ENCODE results near the gene ZNF396. TPM values are rescaled to one million over a fixed set of nuclear protein-coding genes. Genes with fewer than 3 reads are reported as not detected.

ZNF396 gene
- total RNA-seq, 1 donor from 2014 or later: 0.48 TPM

DNA sequence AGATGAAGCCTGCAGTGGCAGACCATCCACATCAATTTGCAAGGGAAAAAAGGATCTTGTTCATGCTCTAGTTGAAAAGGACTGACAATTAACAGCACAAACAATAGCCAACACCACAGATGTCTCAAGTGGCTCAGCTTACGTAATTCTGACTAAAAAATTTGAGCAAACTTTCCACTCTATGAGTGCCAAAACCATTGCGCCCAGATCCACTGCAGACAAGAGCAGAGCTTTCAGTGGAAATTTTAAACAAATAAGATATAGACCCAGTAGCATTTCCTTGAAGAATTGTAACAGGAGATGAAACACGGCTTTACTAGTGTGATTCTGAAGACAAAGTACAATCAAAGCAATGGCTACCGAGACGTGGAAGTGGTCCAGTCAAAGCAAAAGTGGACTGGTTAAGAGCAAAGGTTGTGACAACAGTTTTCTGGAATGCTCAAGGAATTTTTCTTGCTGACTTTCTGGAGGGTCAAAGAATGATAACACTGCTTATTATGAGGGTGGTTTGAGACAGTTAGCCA lies 12.0 kb upstream of the ZNF396 start:
- ATAC-seq (ENCODE audit: poor library complexity) (peak; percentile 81), DNase-seq (no peak)
- intact Hi-C loops (cut with DNase I): no loop called here

GRCh38 chr18:35387152-35387571 lies 10.0 kb upstream of the ZNF396 start:
- intact Hi-C loops (cut with DNase I): no loop called here
- DNase-seq: no peak
- no peak for ATAC-seq (ENCODE audit: poor library complexity)

DNA sequence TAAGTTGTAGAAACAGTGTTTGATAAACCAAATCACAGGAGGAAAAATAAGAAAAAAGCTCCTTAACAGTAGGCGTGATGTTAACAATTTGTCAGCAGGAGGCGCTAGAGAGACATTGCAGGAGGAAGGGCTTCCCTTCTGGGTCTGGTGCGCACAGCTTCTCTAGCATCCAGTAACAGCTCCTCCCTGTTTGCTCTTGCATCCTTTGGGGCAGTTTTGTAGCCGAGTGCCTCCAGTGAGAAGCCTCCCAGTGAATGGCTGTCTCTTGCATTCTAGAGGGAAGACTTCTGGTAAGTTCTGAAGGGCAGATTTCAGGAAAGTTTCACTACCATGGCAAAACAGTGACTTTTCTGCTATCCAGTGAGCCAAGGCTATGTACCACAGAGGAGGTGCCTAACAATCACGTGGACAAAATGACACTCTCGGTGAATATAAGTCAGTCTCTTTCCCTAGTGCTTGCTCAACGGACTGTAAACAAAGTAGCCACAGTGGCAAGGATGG lies 9.5 kb upstream of the ZNF396 start:
- intact Hi-C loops (cut with DNase I): no loop called here
- DNase-seq: peak; percentile 65
- peak; percentile 80 for ATAC-seq (ENCODE audit: poor library complexity)

DNA sequence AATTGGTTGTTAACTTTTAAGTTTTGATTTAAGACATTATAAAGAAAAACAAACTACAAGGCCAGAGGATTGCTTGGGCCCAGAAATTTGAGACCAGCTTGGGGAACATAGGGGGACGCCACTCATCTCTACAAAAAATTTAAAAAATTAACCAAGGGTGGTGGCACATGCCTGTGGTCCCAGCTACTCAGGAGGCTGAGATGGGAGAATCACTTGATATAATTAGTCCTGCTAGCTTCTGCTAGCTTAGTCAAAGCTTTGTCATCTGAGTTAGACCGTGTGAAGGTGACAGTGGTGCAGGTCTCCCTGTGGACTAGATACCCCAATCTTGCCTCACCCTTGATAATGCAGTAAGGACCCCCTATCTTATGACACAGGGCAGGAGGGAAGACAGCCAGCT lies 6.0 kb upstream of the ZNF396 start:
- ATAC-seq (ENCODE audit: poor library complexity): no peak
- intact Hi-C loops (cut with DNase I): no loop called here
- DNase-seq: no peak

GRCh38 chr18:35379421-35379820 lies 2.3 kb upstream of the ZNF396 start:
- intact Hi-C loops (cut with DNase I): no loop called here
- ATAC-seq (ENCODE audit: poor library complexity): no peak

GRCh38 chr18:35378574-35378896 lies 1.4 kb upstream of the ZNF396 start:
- ATAC-seq (ENCODE audit: poor library complexity) (no peak), DNase-seq (no peak)
- intact Hi-C loops (cut with DNase I): no loop called here

More at GRCh38 chr18:35379421-35379820, 2.3 kb upstream of the ZNF396 start:
- DNase-seq: no peak

GRCh38 chr18:35377875-35378573 lies 887 bp upstream of the ZNF396 start:
- ATAC-seq (ENCODE audit: poor library complexity) (no peak), DNase-seq (no peak)
- intact Hi-C loops (cut with DNase I): no loop called here

DNA sequence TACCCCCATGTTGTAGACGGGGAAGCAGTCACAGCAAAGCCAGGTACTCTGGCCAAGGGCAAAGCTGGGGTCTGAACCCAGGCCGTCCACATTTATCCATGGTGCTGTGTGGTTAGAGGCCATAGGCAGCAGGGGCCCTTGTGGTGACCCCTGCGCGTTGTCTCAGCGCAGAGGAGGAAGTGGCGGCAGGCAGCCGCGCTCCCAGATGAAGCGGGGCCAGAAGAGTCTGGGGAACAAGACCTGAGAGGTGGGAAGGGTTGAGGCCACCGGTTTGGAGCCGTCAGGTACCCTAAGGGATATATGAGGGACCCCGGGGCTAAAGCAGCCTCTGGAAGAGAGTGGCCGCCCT lies 770 bp downstream of the ZNF396 start:
- DNase-seq (peak; percentile 55), ATAC-seq (ENCODE audit: poor library complexity) (peak; percentile 56)
- intact Hi-C loops (cut with DNase I): no loop called here

GRCh38 chr18:35374708-35375107 lies 2.4 kb downstream of the ZNF396 start:
- no peak for ATAC-seq (ENCODE audit: poor library complexity)
- intact Hi-C loops (cut with DNase I): no loop called here
- DNase-seq: no peak

DNA sequence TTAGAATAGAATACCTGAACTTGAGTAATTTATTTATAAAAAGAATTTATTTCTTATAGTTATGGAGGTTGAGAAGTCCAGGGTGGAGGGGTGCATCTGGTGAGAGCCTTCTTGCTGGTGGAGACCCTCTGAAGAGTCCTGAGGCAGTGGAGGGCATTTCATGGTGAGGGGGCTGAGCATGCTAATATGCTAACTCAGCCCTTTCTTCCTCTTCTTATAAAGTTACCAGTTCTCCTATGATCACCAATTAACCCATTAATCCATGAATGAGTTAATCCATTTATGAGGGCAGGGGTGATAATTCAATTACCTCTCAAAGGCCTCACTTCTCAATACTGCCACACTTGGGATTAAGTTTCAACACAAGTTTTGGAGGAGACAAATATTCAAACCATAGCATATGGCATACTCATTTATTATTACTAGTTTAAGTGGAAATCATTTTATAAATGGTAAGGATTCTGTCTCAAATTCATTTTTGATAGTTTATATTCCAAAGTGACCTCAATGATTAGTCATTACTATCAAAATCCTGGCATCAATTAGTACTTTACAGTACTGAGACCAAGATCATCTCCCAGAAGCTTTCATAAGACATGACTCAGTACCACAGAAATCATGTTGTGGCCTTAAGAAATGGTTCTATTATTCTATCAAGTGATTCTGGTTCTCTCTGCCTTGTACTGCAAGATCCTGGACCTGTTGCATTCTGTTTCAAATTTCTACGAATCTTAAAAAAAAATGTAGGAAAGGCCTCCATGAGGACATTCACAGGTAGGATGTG lies 5.5 kb downstream of the ZNF396 start:
- ATAC-seq (ENCODE audit: poor library complexity): no peak
- no peak for DNase-seq
- intact Hi-C loops (cut with DNase I): no loop called here

DNA sequence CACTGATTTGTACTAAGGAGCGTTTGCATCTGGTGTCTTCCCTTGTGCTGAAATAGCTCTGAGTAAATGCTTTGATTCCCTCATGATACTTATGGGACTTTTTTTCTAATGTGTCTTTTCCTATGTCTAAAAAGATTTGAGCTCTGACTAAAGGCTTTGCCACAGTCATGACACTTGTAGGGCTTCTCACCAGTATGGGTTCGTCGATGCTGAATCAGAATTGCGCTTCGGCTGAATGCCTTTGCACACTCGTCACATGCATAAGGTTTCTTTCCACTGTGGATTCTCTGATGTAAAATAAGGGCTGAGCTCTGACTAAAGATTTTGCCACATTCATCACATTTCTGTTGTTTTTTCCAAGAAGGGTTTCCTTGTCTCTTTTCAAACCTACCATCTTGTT lies 8.0 kb downstream of the ZNF396 start:
- intact Hi-C loops (cut with DNase I): no loop called here
- ATAC-seq (ENCODE audit: poor library complexity) (no peak), DNase-seq (no peak)

GRCh38 chr18:35368595-35368994 lies 8.5 kb downstream of the ZNF396 start:
- no peak for DNase-seq
- intact Hi-C loops (cut with DNase I): no loop called here
- no peak for ATAC-seq (ENCODE audit: poor library complexity)

DNA sequence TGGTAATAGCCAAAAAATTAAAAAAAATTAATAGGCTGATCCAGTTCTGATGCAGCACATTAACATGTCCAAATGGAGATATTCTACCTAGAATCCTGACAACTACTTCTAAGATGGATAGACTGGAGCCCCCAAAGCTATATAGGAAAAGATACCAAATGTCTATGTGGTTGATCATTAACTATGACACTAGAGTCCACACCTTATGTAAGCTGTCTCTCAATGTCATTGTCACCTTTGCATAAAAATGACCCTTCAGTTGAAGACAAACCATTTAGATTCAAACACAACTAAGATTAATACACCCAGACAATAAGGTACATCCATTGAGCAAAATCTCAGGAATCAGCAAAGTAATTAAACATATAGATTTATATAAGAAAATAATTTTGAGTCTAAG lies 14.6 kb downstream of the ZNF396 start:
- DNase-seq: no peak
- intact Hi-C loops (cut with DNase I): no loop called here
- no peak for ATAC-seq (ENCODE audit: poor library complexity)

DNA sequence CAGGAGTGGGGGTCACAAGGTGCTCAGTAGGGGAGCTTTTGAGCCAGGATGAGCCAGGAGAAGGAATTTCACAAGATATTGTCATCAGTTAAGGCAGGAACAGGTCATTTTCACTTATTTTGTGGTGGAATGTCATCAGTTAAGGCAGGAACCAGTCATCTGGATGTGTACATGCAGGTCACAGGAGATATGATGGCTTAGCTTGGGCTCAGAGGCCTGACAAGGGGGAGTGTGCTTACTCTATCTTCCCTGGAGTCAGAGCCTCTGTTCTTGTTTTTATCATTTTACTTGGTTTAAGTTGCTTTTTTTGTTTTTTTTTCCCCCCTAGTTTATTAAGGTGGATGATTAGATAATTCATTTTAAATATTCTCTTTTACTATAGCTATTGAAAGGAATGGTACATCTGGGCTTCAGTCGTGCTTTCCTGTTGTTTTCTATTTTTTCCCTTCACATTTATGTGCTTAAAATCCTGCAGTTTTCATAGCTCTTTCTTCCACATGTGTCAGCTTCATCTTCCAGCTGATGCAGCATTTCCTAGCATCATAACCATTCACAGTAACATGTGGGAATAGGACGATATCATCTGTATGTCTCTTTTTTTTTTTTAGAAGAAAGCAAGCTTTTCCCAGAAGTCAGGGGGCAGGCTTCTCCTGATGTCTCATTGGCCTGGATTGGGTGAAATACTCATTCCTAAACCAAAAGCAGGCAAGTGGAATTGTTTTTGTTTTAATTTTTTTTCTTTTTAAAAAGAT lies 15.4 kb downstream of the ZNF396 start:
- DNase-seq: no peak
- ATAC-seq (ENCODE audit: poor library complexity): no peak
- intact Hi-C loops (cut with DNase I): no loop called here

DNA sequence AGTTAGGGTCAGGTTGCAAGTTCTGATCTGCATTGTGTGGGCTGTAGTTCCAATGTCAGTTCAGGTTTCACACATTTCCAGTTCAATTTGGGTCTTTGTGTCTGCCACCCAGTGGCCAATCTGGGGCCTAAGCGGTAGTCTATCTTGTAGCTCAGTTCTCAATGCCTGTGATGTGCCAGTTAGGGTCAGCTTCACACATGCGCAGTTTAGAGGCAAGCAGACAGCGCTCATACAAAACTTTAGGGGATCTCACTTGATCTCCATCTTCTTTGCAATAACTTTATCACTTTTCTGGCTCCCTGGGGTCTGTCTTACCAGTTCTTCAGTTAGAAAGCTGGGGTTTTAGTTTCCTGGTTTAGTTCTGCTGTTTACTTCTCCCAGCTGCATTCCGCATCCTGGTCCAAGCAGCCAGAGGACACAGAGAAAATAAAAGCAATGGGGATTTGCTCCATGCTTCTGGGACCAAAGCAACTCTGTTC lies 22.0 kb downstream of the ZNF396 start:
- DNase-seq: peak; percentile 75
- peak; percentile 99 for ATAC-seq (ENCODE audit: poor library complexity)
- intact Hi-C loops (cut with DNase I): loop anchor here (10.0 kb wide), 1 partner anchor 350 kb away; no protein-coding TSS in a partner anchor

DNA sequence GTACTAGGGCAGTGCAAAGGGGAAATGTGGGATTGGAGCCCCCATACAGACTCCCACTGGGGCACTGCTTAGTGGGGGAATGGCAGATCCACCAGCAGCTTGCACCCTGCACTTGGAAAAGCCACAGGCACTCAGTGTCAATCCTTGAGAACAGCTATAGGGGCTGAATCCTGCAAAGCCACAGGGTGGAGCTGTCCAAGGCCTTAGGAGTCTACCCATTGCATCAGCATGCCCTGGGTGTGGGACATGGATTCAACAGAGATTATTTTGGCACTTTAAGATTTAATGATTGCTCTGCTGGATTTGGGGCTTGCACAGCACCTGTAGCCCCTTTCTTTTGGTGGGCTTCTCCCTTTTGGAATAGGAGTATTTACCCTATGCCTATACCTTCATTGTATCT lies 24.4 kb downstream of the ZNF396 start:
- intact Hi-C loops (cut with DNase I): loop anchor here (10.0 kb wide), 1 partner anchor 348 kb away; no protein-coding TSS in a partner anchor
- no peak for ATAC-seq (ENCODE audit: poor library complexity)
- no peak for DNase-seq

DNA sequence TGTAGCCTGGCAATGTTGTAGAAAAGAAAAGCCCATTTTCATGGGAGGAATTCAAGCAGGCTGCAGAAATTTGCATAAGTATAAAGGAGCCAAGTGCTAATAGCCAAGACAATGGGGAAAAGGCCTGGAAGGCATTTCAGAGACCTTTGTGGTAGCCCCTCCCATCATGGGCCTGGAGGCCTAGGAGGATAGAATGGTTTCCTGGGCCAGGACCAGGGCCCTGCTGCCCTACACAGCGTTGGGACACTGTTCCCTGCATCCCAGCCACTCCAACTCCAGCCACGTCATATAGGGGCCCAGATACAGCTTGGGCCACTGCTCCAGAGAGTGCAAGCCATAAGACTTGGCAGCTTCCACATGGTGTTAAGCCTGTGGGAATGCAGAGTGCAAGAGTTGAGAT lies 24.9 kb downstream of the ZNF396 start:
- DNase-seq (no peak), ATAC-seq (ENCODE audit: poor library complexity) (no peak)
- intact Hi-C loops (cut with DNase I): loop anchor here (10.0 kb wide), 1 partner anchor 347 kb away; no protein-coding TSS in a partner anchor

DNA sequence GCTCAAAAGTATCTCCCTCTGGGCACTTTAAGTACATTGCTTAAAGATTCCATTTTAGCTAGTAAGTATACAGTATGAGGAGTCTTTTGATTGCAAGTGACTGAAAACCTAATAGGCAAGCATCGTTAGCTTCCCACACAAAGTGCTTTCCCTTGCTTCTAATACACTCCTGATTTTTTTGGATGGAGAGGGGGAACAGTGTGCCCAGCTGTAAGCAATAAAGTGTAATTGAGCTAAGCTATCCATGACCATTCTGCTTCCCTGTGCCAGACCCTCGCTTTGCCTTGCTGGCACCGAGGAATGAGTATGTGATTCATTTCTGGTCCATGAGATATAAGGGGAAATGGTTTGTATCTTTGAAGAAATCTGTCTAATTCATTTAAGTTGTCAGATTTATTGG lies 29.1 kb downstream of the ZNF396 start:
- intact Hi-C loops (cut with DNase I): no loop called here
- ATAC-seq (ENCODE audit: poor library complexity) (no peak), DNase-seq (no peak)

DNA sequence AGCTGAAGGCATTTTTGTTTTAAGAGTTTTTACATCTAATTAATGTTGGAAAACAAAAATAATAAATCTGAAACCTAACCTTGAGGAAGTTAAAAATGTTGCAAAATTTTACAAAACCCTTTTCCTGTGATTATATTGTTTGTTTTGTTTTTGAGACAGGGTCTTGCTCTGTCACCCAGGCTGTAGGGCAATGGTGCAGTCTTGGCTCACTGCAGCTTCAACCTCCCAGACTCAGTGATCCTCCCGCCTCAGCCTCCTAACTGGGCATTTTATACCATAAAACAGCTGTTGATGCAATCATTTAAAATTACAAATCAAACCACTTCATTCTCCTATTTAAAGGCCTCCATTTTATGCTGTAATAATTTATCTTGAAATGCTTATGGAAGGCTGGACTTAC lies 31.2 kb downstream of the ZNF396 start:
- ATAC-seq (ENCODE audit: poor library complexity): no peak
- DNase-seq: no peak
- intact Hi-C loops (cut with DNase I): loop anchor here (2.0 kb wide), 1 partner anchor 107 kb away; no protein-coding TSS in a partner anchor

Data from Right ventricle myocardium superior (tissue), 1 donor.